Uterus (tissue), 2 donors: ENCODE results near the gene PRUNE2.

ENCODE experiments used
- POLR2A ChIP-seq, 2 donors: fragments of 450-650 bp; IDR thresholded peaks; one replicate each; pipeline ENCODE4 v1.6.1; 2016; ENCODE audit warnings: antibody characterized with exemption in 2 of 2, mild to moderate bottlenecking in 1 of 2, moderate library complexity in 1 of 2
- TF ChIP-seq, protein P1 (sequence below), 4 experiments: fragments of 200-600 bp in 2 of 4; fragments of 450-650 bp in 2 of 4; sonication (generic) in 2 of 4; IDR thresholded peaks; one replicate each; pipeline ENCODE4 v1.5.1; 2016 to 2019; ENCODE audit warnings: antibody characterized with exemption in 4 of 4, mild to moderate bottlenecking in 2 of 4, moderate library complexity in 1 of 4

DNA sequence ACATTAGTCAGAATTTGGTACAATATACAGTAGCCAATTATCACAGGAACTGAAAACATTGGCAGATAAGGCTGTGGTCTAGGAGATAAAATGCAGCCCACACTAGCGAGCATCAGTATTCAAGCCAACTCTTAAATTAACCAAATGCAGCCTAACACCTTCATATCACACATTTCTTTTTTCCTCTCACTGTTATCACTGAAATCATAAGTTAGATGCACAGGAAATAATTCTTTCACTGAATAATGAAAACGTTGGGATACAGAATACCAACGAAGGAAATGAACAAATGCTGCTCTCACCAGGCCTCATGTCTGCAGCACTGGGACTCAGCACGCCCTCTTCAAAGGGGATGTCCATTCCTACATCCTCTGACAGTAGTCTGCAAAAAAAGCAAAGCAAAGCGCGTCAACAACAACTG lies 250.8 kb downstream of the PRUNE2 start:
- TF ChIP-seq, protein P1, sequence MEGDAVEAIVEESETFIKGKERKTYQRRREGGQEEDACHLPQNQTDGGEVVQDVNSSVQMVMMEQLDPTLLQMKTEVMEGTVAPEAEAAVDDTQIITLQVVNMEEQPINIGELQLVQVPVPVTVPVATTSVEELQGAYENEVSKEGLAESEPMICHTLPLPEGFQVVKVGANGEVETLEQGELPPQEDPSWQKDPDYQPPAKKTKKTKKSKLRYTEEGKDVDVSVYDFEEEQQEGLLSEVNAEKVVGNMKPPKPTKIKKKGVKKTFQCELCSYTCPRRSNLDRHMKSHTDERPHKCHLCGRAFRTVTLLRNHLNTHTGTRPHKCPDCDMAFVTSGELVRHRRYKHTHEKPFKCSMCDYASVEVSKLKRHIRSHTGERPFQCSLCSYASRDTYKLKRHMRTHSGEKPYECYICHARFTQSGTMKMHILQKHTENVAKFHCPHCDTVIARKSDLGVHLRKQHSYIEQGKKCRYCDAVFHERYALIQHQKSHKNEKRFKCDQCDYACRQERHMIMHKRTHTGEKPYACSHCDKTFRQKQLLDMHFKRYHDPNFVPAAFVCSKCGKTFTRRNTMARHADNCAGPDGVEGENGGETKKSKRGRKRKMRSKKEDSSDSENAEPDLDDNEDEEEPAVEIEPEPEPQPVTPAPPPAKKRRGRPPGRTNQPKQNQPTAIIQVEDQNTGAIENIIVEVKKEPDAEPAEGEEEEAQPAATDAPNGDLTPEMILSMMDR (IDR thresholded peaks at IDR 0.05): no peak
- TF ChIP-seq POLR2A (IDR thresholded peaks at IDR 0.05): no peak
